NCI-H2196 treated with DMSO at 0.1 percent for 48 hours (cell line): ENCODE data around the gene GDPD5.
A peak's percentile ranks its signal among the peaks of the same experiment; 100 is the strongest.

ENCODE experiments used
- DNase-seq: peaks from one replicate; lab custom pipeline; 2025; ENCODE audit not compliant: unreplicated experiment; lab: John Stamatoyannopoulos, UW

Gene GDPD5

GRCh38 chr11:75473684-75474083 is 52.1 kb downstream of the GDPD5 start:
- DNase-seq: no peak

DNA sequence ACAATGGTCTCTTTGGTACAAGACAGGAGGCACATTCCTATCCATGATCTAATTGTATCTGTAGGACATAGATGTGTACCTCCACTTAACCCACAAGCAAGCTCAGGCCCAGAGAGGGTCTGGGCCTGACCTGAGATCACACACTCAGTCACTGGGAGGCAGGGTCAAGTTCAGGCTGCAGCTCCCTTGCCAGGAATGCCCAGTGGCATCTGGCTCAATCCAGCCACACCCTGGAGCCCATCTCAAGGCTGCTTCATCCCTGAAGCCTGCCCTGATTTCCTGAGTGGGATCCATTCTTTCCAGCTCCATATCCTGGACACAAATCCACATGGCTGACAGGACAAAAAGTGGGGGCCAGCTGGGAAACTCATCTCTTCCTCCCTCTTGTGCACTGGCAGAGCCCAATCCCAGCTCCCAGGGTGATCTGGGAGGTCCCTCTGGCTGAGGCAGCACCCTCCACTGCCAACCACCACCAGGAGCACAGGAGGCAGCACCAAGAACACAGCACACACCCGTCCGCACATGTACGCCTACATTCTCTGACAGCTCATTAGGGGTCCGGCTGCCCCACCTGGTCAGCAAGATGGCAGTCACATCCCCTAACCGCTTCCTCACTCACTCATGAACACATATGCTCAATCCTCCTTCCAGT is 53.5 kb downstream of the GDPD5 start:
- DNase-seq: no peak

- DNase-seq: no peak
Measured at GRCh38 chr11:75471176-75471973, 54.4 kb downstream of the GDPD5 start.

DNA sequence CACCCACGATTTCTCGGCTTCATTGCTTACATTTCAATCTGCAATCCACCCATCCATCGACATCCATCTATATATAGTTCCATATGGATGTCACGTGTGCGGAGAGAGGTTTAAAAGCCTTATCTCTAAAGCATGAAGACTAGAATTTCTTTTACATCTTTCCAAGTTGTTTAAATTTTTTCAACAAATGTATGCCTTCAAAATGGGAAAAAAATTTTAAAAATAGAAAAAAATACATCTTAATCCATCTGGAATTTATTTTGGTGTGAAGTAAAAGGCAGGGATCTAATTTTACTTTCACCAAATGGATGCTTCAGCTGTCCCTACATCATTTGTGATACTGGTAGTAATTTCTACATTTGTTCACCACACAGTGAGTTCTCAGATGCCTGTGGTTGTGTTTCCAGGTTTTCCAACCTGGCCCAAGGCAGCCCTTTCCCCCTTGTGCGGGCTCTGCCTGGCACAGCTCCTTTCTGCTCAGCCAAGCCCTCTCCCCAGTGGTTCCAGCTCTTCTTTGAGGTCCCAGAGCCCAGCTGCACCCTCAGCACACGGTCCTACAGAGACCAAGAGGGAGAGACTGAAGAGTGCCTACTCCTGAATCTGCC is 55.2 kb downstream of the GDPD5 start:
- DNase-seq: no peak

- no peak for DNase-seq
Measured at GRCh38 chr11:75469785-75470405, 55.8 kb downstream of the GDPD5 start.

- DNase-seq: peak; percentile 39
Measured at GRCh38 chr11:75468534-75469340, 57.0 kb downstream of the GDPD5 start.

DNA sequence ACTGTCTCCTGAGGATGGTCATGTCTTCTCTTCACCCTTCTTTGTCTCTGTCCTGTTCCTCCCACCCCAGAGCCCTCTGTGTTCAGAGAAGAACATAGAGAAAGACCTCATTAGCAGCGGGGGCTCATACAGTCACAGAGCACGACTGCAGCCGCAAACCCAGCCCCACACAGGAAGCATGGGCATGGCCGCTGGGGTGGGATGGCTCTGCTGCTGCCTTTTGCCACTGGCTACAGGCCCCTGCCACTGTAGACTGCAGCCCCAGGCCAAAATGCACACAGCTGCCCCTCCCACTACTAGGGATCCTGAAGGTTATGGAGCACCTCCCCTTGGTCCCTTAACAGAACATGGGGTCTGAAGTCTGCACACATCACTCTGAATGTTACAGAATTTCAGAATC is 57.9 kb downstream of the GDPD5 start:
- DNase-seq: no peak

- no peak for DNase-seq
Measured at GRCh38 chr11:75467311-75467710, 58.4 kb downstream of the GDPD5 start.

GRCh38 chr11:75465701-75466531 is 59.8 kb downstream of the GDPD5 start:
- no peak for DNase-seq

- DNase-seq: no peak
Measured at GRCh38 chr11:75463106-75463774, 62.5 kb downstream of the GDPD5 start.

- DNase-seq: no peak
Measured at GRCh38 chr11:75462117-75462653, 63.6 kb downstream of the GDPD5 start.

DNA sequence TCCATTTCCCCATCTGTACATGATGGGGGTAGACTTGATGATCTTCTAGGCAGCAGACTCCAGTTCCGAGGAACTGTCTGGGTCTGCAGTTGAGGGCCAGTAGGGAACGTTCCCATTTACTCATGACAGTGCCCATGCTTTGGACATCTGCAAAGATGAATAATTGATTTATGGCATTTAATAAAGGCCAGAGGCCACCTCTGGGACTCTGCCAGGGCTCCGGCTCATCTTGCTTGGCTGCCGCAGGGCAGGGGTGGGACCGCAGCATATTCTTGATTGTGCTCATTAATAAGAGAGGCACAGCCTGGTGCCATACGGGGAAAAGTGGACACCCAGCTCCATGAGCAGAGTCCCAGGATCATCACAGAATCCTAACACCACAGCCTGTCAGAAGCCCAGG is 64.6 kb downstream of the GDPD5 start:
- DNase-seq: no peak

DNA sequence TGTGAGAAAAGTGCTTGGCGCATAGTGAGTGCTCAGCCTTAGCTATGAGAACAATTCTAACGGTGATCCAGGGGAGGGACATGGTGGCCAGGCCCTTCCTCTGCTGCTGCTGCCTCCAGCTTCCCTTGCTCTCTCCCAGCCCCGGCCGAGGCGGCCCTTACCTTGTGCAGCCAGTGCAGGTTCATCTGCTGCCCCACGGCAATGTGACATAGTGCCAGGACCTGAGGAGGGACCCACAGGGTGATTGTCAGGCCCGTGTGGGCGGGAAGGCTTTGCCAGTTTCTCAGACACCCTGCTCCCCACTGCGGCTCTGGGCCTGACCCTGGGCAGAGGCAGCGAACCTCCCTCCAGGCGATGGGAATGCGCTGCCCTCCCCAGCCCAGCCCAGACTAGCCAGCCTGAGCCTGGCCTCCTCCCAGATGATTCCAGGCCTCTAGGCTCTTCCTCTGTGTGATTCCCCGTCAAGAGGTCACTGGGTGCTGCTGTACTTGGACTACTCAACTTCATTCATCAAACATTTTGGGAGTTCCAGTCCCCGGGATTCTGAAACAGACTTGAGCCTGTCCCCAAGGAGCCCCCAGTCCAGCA is 69.1 kb downstream of the GDPD5 start:
- no peak for DNase-seq

DNA sequence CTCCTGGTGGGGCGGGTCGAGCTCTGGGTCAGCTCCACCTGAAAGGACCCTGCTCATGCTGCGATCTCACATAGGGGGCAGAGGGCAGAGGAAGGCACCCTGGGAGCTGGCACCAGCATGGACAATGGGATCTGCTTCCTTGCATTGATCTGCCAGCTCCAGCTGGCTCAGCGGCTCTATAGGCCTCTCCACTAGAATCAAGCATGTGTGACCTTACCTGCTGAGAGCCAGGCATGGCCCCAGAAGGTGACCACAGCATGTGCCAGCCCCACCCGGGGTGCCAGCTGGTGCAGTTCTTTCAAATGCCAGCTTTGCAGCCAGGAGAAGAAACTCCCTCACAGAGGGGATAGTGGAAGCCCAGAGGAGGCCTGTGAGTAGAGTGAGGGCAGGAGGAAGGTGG is 70.8 kb downstream of the GDPD5 start:
- peak; percentile 64 for DNase-seq

DNA sequence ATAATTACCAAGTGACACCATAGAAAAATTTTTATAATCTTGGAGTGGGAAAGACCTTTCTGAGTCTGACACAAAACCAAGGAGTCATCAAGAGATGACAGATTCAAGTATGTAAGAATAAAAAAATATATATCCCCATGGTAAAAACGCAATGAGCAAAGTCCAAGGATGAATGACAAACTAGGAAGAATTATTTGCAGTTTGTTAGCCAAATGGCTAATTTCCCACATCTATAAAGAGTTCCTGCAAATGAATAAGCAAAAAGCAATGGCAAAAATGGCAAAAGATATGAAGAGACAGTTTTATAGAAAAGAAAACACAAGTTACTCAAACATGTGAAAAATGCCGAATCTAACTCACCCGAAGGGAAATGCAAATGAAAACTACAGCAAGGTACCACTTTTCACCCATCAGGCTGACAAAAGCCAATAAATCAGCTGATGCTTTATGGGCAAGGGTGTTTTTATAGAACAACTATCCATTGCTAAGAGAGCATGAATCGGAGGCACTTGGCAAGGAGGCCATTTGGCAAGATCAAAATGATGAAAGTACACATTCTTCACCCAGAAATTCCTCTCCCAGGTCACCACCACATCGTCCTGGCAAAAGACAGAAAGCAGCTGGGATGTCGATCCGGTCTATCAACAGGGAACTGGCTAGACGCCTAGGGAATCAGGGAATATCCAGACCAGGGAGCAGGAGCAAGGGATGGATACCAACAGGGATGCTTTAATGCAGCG is 71.7 kb downstream of the GDPD5 start:
- no peak for DNase-seq

DNA sequence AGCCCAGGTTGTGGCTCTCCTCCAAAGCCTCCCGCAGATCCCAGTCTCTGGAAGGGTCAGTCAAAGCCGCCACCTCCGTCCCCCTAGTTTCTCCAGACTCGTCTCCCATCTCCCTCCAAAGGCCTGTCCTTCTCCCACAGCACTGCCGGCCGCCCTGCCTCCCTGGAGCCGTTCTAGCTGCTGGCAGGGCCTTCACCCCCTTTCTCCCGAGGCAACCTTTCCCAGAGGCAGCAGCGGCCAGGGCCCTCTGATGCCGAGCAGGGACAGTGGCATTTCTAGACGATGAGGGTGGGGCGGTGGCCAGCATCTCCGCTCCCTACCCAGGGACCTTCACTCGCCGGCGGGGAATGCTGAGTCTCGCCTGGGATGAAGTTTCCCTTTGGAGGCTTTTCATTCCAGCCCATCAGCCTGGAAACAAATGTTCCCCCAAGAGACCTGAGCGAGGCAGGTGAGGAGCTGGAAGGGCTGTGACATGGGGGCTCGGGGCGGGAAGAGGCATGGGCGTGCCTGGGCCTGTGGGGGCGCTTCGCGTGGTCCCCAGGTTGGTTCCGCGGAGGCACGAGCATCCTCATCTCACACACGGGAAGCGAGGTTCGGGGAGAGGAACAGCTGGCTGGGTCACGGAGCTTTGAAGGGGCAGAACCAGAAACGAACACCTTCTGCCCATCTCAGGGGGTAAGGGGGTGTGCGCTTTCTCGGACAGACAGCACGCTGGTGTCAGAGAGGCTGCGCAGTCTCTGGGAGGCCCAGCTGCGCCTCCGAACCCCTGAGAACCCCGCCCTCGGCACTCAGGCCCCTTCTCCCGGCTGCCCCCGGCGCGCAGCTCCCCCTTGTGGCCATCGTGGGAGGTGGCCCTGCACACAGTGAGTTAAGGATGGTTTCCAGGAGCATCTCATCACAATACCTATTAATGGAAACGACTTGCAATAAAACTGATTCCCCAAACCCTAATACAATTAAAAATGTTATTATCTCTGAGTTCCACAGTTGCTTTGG is 74.6 kb downstream of the GDPD5 start:
- no peak for DNase-seq

GRCh38 chr11:75450236-75450635 is 75.5 kb downstream of the GDPD5 start:
- DNase-seq: no peak
